GM12878 (cell line): ENCODE results near the gene SEC14L1. TPM values are rescaled to one million over a fixed set of nuclear protein-coding genes. Genes with fewer than 3 reads are reported as not detected.

Experiments
- CHD2 ChIP-seq: IDR thresholded peaks from 2 replicates; pipeline ENCODE4 v1.6.1; 2011; ENCODE audit warnings: low read depth, low read length, improper control_type of control experiment, borderline replicate concordance
- KAT2A ChIP-seq: conservative IDR thresholded peaks from 2 replicates; pipeline ENCODE4 v1.6.1; 2011; ENCODE audit warnings: low read depth, low read length; ENCODE audit not compliant: control insufficient read depth
- MEF2A ChIP-seq: IDR thresholded peaks from 2 replicates; pipeline ENCODE4 v1.6.1; 2011; ENCODE audit warnings: low read depth, mild to moderate bottlenecking, low read length, moderate library complexity; ENCODE audit not compliant: insufficient read depth
- POLR2A ChIP-seq: IDR thresholded peaks from 2 replicates; pipeline ENCODE4 v1.6.1; 2011; ENCODE audit warnings: low read depth, mild to moderate bottlenecking, low read length
- ZBTB11 ChIP-seq: fragments of 450-650 bp; formaldehyde crosslinking; IDR thresholded peaks from 2 replicates; pipeline ENCODE4 v1.5.0; 2022; ENCODE audit warnings: mild to moderate bottlenecking, missing genetic modification characterization
- ZBTB4 ChIP-seq: fragments of 450-650 bp; formaldehyde crosslinking; IDR thresholded peaks from 2 replicates; pipeline ENCODE4 v1.4.0; 2022; ENCODE audit warnings: mild to moderate bottlenecking, moderate library complexity
- polyA plus RNA-seq, 11 experiments: library from polyadenylated mRNA; depleted of rRNA in 4 of 11; unstranded in 6 of 11; stranded (reverse) in 5 of 11; fragments of >200 nt; fragmentation: Nextera tagmentation in 4 of 11; fragmentation: Illumina TruSeq in 1 of 11; extraction: Ambion mirVana in 4 of 11; extraction: Trizol in 1 of 11; gene quantifications; 1 replicate in 1 of 11; 2 replicates in 10 of 11; pipeline versions ENCODE4 v1.2.1 to v1.2.3, GENCODE V29; 2011 to 2016; ENCODE audit warnings: inconsistent platforms in 2 of 11, missing spikeins in 2 of 11, low read depth in 1 of 11
- total RNA-seq, 4 experiments: library from RNA; depleted of rRNA in 3 of 4; stranded (reverse); fragments of >200 nt in 3 of 4; fragmentation: Illumina TruSeq in 1 of 4; extraction: Trizol in 1 of 4; gene quantifications; 2 replicates each; pipeline versions ENCODE4 v1.2.1 to v1.2.3, GENCODE V29; 2013 to 2021
- TF ChIP-seq, protein P1 (sequence below): fragments of 450-650 bp; IDR thresholded peaks from 2 replicates; pipeline ENCODE4 v1.6.1; 2017; ENCODE audit warnings: low read depth, mild to moderate bottlenecking, moderate library complexity

SEC14L1 gene
- total and polyA plus RNA-seq, 10 of the 15 experiments (the other 5 are each of a cell fraction or from before 2014, with no cell fraction given), result 6.3 to 66.1 (median 33.5) TPM

DNA sequence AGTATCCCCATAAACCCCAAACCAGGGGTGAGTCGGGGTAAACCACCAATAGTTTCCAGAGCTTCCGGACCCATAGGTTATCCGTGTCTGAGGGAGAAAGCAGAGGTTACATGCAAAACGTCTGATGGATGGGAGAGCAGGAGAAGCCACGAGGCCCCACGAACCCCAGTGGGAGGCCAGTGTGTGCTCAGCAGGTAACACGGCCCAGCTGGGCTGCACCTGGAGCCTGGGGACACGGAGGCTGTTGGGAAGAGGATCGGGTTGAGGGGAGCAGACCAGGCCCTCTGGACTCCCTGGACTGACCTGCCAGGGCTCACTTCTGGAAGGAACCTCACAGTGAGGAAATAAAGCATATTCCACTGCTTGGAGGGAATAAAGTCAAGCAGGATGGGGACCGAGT is 78.1 kb downstream of the SEC14L1 start (continued):
- no peak for TF ChIP-seq ZBTB11 (CRISPR knock-in tag)
- TF ChIP-seq, protein P1, sequence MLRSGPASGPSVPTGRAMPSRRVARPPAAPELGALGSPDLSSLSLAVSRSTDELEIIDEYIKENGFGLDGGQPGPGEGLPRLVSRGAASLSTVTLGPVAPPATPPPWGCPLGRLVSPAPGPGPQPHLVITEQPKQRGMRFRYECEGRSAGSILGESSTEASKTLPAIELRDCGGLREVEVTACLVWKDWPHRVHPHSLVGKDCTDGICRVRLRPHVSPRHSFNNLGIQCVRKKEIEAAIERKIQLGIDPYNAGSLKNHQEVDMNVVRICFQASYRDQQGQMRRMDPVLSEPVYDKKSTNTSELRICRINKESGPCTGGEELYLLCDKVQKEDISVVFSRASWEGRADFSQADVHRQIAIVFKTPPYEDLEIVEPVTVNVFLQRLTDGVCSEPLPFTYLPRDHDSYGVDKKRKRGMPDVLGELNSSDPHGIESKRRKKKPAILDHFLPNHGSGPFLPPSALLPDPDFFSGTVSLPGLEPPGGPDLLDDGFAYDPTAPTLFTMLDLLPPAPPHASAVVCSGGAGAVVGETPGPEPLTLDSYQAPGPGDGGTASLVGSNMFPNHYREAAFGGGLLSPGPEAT, result no peak
- TF ChIP-seq CHD2, result no peak
- TF ChIP-seq ZBTB4 (CRISPR knock-in tag), result no peak
- no peak for TF ChIP-seq POLR2A
- TF ChIP-seq MEF2A, result no peak
- no peak for TF ChIP-seq KAT2A
